Ovary (tissue), 3 donors: ENCODE measurements around the gene LSR.

Experiments used
- CTCF ChIP-seq, 3 donors: fragments of 450-650 bp in 2 of 3; fragments of 200-600 bp in 1 of 3; IDR thresholded peaks; one replicate each; pipeline versions ENCODE4 v1.5.1 to v1.8.0; 2016 to 2022; ENCODE audit warnings: antibody characterized with exemption in 3 of 3, mild to moderate bottlenecking in 1 of 3
- POLR2A ChIP-seq: fragments of 450-650 bp; IDR thresholded peaks from one replicate; pipeline ENCODE4 v1.6.1; 2017; ENCODE audit warnings: antibody characterized with exemption, mild to moderate bottlenecking, moderate library complexity
- donor health status: DM: no; HTN: no; CAD: no.

DNA sequence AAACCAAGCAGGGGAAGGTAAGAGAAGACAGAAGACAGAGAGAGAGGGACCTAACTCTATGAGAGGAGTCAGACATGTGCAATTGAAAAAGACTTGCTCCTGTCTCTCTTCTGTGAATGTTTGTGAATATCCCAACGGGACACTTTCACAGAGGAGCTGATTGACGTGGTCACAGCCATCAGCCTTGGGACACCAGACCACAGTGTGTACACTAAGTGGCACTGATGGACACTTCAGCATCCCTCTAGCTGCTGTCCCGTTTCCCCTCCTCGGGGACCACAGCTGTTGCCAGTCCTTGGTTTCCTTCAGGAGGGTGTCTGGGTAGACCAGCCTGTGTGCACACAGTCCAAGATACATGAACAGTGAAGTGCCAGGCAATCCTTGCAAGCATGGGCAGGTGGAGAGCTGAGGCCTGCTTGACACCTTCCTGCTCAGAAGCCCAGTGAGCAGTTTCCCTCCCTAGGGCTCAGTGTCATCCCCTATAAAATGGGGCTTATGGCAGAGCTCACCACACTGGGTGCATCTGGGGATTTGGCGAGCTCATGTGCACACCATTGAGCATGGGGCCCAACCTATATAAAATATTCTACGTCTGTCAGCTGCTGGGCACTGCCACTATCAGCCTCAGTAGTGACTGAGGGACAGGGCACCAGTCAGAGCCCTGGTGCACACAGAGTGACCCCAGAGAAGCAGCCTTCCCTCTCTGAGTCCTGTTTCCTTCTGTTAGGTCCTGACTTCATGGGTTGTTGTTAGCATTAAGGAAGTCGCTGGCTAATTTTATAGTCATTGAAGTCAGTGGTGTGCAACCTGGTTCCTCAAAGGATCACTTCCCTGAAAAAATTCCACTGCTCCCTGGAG, 15.7 kb downstream of the LSR start:
- TF ChIP-seq CTCF (IDR thresholded peaks at IDR 0.05) (no peak), POLR2A (no peak)
